ENCODE measurements around the gene SYNE3.

GRCh38 chr14:95474941-95475340 lies 41.5 kb downstream of the SYNE3 start:
- TF ChIP-seq CTCF (IDR thresholded peaks at IDR 0.05) (no peak), POLR2AphosphoS5 (IDR thresholded peaks at IDR 0.05) (no peak), POLR2A (IDR thresholded peaks at IDR 0.05; ENCODE audit: low read depth) (no peak), EP300 (IDR thresholded peaks at IDR 0.05) (no peak)
